HG03039 (cell line): ENCODE results near the gene PAPPA2.

ENCODE experiments used
- ATAC-seq: cut with Tn5 transposase; IDR thresholded peaks from one replicate; pipeline ENCODE4 v1.9.1; 2021; ENCODE audit warnings: mild to moderate bottlenecking, moderate library complexity; ENCODE audit not compliant: unreplicated experiment

Gene PAPPA2

DNA sequence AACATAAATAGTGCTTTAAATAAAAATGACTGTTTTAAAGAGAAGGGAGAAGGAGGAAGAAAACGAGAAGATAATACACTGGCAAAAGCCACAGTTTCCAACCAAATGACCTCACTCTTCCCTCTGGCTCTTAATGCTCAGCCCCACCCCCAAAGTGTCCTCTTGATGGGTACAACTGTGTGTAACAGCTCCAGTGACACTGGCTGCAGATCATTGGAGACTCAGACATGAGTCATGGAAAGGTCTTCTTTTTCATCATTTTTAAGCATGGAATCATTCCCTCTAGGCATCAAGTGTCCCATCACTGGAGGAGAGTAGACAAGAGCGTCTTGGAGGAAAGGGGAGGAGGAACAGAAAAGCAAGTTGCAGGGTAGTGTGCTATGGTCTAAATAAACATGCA, 333.0 kb downstream of the PAPPA2 start:
- ATAC-seq = no peak

DNA sequence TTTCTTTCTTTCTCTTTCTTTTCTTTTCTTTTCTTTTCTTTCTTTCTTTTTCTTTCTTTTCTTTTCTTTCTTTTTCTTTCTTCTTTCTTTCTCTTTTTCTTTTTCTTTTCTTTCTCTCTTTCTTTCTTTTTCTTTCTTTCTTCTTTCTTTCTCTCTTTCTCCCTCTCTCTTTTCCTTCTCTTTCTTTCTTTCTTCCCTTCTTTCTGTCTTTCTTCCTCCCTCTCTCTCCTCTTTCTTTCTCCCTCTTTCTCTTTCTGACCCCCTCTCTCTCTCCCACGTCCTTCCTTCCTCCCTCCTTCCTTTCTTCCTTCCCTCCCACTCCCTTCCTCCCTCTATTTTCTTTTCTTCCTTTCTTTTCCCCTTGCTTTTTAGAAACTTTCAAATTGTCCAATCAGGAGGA, 333.6 kb downstream of the PAPPA2 start:
- ATAC-seq = no peak

DNA sequence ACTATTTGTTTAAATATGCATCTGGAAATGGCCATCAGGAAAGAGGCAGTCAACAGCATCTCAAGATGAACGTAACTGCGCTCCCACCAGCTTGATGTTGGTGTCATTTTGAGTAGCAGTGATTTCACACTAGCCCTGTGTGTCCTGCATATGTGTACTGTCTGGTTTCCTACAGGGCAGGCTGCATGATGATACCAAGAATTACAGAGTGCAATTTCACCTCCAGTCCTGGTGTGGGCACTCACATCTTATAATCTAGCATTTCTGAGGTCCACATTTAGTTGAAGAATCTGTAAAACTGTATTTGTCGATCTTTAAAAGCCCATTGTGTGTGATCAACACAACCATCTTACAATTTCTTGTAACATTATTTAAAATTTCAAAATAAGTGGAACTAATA, 336.4 kb downstream of the PAPPA2 start:
- no peak for ATAC-seq

DNA sequence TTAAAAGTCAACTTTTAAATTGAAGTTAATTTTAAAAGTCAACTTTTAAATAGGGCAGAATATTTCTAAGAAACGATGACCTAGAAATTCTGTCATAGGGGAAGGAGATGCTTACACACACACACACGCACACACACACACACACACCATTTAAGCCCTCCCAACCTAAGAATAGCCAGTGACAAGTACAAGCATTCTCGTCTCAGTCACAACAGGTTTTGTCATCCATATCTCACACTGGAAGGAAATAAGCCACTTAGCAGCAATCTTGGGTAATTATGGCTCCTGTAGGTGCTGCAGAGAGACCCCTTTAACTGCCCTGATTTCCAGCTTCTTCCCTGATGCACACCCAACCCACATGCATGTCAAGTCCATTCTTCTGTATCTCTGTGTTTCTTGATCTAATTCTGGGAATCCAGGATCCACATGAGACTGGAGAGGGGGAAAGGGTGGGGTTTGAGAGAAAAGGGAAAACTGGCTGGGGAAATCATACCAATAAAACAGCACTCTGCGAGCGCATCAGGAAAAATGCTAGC, 338.1 kb downstream of the PAPPA2 start:
- no peak for ATAC-seq

DNA sequence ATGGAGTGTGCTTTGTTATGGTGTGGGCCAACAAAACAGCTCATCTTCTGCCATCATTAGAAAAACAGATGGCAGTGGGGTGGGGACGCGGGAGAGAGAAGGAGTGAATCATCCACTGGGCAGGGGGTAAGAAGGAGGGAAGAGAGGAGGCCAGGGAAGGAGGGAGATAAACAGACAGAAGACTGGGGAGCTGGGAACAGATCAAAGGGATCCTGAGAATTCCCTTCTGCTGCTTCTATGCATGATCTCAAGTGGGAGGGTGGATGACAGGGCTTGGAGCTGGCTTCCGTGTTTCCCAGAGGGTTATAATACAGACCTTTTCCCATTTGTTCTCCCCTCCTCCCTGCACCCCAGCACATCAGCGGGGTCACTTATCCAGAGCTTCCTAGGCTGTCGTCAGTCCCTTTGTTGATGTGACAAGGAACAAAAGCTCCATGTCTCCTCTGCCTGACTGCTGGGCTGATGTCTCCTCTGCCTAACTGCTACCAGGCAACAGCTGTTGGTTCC, 338.6 kb downstream of the PAPPA2 start:
- ATAC-seq = no peak

DNA sequence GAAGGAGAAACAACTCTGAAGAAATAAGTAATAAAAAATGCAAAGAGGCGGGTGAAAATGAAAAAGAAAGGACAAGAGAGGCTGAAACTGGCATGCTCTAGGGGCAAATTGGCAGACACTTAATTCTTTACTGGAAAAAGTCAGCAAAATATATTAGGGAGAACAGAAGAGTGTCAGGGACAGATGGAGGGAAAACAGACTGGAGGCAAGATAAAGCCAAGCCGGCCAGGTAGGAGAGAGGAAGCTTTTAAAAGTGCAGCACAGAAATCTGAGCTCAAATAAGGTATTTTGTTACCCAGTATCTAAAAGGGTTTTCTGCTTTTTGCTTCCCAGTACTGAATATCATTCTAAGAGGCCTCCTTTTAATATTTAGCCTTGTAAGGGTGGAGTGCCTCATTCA, 339.3 kb downstream of the PAPPA2 start:
- ATAC-seq = no peak

DNA sequence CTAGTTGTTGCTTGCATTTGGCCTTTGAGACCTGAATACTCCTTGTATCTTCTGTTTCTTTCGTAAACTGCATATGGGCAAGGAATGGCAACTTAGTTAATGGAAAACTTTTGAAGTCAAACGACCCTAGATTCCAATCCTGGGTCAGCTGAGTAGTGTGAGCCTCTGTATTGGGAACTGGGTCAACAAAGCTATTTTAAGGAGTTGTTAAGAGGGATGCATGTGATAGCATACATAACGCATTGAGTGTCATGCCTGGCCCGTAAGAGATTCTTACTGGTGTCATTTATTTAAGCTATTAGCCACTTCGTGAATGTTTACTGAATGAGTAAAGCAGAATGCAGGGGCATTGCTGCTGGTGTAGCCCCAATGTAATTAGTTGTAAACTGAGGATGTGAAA, 340.1 kb downstream of the PAPPA2 start:
- ATAC-seq = no peak

DNA sequence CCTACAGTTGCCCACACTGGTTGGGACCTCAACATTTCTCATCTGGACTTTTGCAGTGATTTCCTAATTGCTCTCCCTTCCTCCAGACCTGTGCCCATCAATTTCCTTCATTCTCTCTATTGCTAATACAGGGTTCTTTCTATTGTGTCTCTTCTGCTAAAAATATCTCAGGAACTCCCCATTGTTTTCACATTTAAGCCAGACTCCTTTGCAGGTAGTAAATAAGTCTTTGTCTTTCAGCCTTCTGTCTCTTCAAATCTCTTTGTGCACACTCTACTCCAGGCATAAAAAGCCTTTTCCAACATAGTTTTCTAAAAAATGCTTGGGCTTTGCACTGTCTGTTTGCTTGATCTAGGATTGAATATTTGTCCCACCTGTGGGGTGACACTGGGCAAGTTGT, 340.6 kb downstream of the PAPPA2 start:
- ATAC-seq = no peak

DNA sequence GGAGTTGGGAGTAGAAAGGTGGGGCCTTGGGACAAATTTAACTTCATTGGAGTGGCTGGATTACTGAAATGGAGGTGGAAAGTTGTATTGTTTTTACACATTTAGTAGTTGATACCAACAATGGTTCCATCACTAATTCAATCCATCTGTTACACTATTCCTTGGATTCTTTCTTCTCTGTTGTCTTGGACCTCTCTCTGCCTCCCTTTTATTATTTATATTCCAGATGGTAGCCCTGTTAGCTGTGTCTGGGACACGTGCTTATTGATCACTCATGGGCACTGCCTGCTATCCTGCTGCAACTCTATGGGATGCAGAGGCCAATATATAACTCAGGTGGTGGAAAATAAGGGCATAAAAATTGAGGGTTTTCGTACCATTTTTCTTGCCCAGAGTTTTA, 346.3 kb downstream of the PAPPA2 start:
- ATAC-seq = no peak

DNA sequence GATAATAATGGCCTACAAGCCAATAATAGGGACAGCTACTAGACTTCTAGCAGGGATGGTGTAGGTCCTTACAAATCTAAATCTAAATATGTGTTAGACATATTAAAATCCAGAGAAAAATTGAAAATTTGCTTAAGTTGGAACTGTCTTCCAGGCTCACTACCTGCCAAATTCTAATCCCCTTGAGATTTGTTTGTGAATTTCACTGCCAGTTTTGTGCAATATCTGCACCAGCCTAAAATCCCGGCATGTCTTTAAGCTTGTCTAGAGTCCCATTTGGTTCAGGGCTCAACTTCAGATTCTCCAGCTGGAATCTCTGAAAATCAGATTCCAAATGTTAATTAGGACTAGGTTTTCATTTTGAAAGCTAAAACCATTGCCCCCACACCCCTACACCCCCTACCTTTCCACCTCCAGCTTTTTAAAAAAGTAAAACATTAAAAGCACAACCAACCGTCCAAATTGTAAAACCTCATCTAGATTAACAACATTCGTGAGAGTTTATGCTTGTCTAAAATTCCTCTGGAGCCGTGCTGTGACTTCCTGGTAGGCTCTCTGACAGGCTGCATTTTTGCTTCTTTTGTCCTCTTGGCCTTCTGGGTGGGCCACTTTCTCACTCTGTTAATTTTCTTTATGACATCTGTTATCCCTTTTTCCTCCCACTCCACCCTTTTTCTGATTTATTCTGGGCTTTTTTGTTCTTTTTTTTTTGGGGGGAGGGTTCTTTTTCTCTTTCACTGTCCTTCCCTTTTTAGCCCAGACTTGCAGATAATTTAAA, 348.7 kb downstream of the PAPPA2 start:
- no peak for ATAC-seq

DNA sequence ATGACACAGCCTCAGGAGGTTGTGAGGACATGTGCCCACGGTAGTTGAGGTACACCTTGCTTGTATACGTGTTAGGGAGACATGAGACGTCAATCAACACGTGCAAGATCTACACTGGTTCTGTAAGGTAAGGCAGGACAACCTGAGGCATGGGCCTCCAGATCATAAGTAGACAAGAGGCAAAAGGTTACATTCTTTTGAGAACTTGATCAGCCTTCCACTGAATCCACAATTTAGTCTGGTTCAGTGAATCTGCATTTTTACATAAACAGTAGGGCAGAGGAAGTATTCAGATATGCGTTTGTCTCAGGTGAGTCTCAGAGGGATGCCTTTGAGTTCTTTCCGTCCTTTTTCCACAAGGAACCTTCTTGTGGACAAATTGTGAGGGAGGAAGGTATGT, 352.6 kb downstream of the PAPPA2 start:
- ATAC-seq = no peak

DNA sequence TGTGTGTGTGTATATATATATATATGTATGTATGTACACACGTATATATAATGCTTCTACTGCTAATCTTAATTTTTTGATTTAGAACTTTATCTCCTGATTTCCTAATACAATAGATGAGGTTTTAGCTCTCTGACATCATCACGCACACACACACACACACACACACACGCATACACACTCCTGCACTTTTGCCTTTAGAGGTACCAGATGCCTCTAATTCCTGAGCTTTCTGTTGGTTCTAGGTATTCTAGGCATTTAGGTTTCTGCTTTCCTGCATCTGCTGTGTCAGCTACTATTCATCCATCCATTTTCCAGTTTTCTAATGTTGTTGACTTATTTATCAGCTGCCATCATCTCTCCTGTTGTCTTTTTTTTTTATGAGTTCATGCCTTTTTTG, 353.3 kb downstream of the PAPPA2 start:
- ATAC-seq = no peak

DNA sequence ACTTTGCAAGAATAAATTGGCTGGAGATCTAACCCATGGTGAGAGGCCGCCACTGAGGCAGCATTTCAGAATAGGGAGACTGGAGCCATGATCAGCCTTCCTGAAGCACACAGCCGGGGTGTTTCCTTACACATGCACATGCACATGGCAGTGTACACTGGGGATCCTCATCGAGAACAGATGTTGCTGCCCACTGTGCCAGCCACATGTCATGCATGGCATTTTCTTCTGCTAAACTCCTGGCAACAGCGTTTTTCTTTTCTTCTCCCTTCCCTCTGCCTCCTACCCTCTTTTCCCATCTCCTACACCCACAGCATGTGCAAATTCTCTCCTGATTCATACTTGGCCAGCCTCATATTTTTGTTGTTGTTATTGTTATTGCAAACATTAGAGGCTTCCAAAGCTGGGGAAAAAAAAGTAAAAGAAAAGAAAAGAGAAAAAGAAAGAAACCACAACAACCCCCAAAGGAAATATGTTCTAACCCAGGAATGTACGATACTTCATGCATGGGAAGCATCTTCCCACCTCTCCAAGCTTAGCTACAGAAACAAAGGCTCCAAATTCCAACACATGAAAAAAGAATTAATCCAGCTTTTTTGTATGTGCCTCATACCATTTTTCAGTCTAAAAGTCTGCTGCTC, 357.5 kb downstream of the PAPPA2 start:
- no peak for ATAC-seq

DNA sequence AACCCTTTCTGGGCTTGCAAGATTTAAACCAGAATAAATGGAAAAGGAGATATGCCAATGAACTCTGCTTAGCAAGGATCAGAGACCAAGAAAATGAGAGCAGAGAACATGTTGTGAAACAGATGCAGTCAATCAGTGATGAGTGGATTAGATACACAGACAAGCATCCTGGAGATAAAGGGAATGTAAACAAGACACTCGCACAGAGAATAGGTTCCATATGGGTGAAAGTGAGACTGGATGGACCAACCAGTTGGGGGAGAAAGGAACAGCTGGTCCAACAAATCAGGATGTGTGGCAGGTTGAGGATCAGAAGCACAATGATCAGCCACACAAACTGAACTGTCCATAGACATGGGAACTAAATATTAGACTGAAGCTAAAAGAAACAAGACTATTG, 363.3 kb downstream of the PAPPA2 start:
- ATAC-seq = no peak

DNA sequence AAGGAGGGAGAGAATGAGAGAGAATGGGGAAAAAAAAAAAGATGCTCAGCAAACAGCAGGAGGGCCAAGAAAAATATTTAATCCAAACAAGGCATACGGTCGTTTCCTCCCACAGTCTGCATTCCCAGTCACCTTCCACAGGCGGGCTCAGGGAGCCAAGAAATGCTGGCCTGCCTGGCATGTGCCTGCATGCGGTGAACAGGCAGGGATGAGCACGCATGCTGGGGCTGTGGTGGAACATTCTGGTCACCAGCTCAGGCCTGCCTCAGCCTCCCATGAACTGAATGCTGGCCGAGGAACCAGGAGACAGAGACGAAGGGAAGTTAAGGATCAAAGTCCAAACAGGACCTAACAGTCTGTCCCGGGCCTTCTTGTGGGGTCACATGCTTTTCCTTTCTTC, 366.3 kb downstream of the PAPPA2 start:
- ATAC-seq = no peak

DNA sequence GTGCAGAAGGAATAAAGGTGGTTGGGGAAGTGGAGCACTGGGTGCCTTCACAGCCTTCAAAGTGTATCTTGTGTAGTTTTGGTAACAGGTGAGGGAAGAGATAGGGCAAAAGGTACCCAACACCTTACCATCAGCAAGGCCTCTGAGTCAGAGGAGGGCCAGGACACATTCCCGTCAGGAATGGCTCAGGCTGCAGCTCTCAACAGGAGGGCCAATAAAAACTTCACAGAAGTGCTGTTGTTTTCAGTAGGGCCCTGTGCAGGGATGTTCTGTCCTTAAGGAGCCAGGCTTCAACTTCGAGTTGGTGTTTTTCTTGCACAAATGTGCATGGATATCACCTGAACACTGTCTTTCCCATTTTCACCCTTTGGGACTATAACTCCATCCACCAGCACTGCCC, 368.2 kb downstream of the PAPPA2 start:
- ATAC-seq = no peak

DNA sequence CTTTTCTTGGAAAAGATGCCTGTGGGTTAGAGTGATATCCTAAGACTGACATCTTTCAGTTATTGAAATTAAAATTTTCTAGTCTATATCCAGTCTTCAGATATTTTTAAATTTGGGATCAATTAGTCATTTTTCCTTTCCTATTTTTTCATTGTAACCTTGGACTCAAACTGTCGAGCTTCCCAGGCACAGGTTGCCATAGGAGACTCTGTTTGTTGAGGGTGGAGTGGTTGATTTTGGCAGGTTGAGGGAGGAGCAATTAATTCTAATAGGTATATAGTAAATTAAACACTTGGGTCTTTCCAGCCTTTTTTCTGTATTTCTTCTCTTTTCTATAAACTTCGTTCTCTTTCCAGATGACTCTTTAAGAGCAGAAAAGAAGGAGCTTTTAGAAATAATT, 374.7 kb downstream of the PAPPA2 start:
- ATAC-seq = no peak

DNA sequence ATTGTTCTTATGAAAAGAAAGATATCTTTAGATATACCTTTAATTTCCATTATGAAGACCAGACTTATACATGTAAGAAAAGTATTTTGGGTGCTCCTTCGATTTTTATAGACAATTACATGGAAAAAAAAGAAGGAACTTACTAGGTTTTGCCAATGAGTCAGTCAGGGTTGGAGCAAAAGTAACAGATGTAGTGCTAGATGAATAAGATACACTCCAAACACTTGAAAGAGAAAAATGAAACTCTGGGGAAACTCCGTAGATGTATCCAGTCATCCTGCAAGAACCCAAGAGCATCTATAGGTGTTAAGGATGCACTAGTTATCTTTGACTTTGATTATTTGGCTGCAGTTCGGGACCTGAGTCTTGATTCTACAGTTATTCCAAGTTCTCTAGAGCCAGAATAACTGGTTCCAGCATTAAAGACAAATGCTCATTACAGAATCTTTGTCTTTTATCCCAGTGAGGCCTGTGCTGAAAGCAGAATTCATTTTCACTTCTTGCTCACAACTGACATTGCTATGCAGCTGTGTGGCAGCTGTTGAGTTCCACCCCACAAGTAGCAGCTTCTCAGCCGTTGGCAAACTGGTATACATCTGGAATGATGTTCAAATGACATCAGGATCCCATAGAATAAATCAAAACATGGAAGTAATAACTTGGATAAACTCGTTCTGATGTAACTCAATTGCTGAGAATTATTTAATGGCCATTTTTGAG, 375.5 kb downstream of the PAPPA2 start:
- ATAC-seq = no peak

DNA sequence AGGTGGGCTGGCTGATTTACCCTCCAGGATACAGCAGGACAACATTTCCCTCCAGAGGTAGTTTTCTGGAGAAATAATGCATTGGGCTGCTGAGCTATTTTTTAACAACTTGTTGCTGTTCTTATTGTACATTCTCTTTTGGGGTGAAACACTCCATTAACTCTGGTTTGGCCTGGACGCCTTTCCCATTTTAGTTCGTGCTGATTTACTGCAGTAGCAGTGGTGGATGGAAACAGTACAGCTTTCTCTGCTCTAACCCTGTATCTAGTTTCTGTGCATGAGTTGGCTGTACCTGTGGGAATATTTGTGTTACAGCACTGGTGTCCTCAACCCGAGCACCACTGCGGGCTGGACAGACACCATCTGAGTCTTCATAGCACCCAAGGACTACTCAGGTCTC, 376.2 kb downstream of the PAPPA2 start:
- ATAC-seq = no peak

DNA sequence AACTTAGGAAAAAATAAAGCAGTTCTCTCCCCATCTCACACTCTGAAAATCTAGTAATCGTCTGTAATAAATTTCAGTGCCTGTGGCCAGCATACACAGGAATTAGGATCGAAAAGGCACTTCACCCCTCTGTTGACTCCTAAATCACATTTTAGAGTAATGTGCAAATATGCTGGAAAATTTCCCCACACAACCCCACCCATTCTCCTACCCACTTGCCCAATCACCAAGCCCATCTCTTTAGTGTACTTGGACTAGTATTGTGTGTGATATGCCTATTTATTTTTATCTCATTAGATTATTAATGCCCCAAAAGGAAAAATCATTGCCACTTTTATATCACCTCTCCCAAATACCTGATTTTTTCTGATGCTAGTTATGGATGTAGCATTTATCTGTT, 378.3 kb downstream of the PAPPA2 start:
- no peak for ATAC-seq

DNA sequence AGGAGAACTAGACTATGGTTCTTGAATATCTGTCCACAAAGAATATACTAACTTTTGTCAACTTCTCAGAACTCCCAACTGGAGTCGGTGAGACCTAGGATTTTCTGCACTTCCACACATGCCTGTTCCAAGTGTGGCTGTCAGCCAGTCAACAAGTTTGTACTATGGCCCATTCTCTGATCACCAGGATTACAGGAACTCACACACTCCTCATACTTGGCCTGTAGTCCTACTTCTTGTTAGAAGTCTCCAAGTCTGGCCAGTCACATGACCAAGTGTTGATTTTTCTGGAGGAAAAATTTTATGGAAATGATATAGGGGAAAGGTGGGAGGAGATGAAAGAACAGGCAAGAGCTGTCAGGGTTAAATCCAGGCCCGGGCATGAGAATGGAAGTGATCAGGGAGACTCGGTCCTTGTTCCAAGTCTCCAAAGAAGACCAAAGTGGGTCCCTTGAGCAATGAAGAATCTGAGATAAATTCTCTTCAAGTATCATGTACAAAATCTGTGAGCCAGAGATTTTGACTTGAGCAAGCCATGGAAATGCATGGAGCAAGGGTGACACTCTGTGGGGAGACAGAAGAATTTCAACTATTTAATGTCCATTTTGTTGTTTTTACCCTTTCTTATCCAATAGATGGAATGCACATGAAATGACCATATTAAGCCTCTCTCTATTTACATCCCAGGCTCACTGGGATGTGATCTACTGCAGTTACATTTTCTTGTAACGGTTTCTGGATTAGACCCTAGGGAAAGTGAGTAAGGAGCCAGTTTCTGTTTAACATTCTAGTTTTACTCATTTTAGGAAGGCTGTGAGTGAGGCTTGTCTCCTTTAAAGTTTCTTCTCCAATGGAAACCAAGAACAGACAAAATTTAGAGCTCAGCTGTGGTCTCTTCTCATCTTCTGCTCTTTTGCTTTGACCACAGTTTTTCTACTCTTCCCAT, 380.6 kb downstream of the PAPPA2 start:
- no peak for ATAC-seq
